Naive B cell (primary cell): Measurements from ENCODE around the gene NFAM1. TPM values are rescaled to one million over a fixed set of nuclear protein-coding genes. Genes with fewer than 3 reads are reported as not detected.
A peak's percentile ranks its signal among the peaks of the same experiment; 100 is the strongest.

Experiments
- ATAC-seq, 2 donors: fragments of 150-1000 bp; cut with Tn5 transposase; 2 replicates each; pipeline ENCODE4 v1.10.0; 2021; ENCODE audit warnings: low read depth in 2 of 2, mild to moderate bottlenecking in 2 of 2, moderate library complexity in 2 of 2
- DNase-seq: peaks from one replicate; pipeline ENCODE4 v3.0.0; 2022
- H3K27ac Mint-ChIP-seq, 6 donors: one replicate each; pipeline ENCODE4 v1.8.0; 2020 to 2022; ENCODE audit warnings: mild to moderate bottlenecking in 6 of 6, mixed read lengths in 6 of 6, moderate library complexity in 5 of 6, inconsistent platforms in 2 of 6
- H3K27me3 Mint-ChIP-seq, 3 donors: one replicate each; pipeline ENCODE4 v1.8.0; 2021 to 2022; ENCODE audit warnings: mixed read lengths in 3 of 3, mild to moderate bottlenecking in 1 of 3
- H3K36me3 Mint-ChIP-seq, 2 donors: one replicate each; pipeline ENCODE4 v1.8.0; 2020 to 2022; ENCODE audit warnings: mixed read lengths in 2 of 2, inconsistent platforms in 1 of 2, mild to moderate bottlenecking in 1 of 2
- H3K4me1 Mint-ChIP-seq, 3 donors: one replicate each; pipeline ENCODE4 v1.8.0; 2020 to 2022; ENCODE audit warnings: mixed read lengths in 3 of 3, inconsistent platforms in 1 of 3, mild to moderate bottlenecking in 1 of 3, moderate library complexity in 1 of 3
- H3K4me3 Mint-ChIP-seq, 8 donors: one replicate each; pipeline ENCODE4 v1.8.0; 2020 to 2022; ENCODE audit warnings: mild to moderate bottlenecking in 8 of 8, mixed read lengths in 8 of 8, moderate library complexity in 8 of 8, inconsistent platforms in 2 of 8
- H3K9me3 Mint-ChIP-seq, 7 donors: one replicate each; pipeline ENCODE4 v1.8.0; 2020 to 2022; ENCODE audit warnings: mixed read lengths in 7 of 7, mild to moderate bottlenecking in 5 of 7, inconsistent platforms in 2 of 7, moderate library complexity in 1 of 7
- polyA plus RNA-seq, 6 donors: library from polyadenylated mRNA; unstranded; fragments of 300-500 nt; fragmentation: Illumina TruSeq; gene quantifications; one replicate each; pipeline ENCODE4 v1.2.3, GENCODE V29; 2021; ENCODE audit warnings: low read depth in 6 of 6

Gene NFAM1
- polyA plus RNA-seq, 6 donors from 2014 or later = 0.47 to 0.93 (median 0.62) TPM; not detected in 2

DNA sequence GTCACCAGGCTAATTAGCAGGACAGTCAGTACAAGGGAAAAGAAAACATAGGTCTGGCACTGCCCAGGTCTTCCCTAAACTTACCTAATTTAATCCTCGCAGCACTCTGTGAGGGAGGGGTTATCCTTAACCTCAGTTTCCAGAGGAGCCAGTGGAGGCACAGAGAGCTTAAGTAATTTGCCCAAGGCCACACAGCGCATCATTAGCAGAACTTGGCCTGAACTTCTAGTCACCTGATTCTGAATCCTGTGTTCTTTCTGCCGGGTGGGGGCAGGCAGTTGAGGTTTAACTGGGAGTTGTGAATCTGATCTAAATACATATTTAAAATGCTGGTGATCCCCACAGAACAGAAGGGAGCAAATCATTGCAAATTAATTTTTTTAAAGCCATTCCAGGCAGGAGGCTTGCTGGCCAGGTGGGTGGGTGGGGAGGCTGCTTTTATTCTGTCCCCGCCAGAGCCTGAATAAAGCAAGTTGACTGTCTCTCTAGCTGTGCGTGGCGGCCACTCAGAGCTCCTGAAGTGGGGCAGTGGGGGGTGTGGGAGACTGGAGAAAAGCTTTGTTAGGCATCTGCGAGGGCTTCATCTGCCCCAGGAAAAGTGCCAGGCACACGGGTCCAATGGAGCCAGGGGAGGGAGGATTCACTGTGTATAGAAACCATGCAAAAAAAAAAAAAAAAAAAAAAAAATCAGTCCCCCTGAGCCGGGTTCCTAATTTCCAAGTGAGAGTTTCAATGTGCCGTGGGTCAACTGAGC lies 66.1 kb downstream of the NFAM1 start:
- Mint-ChIP-seq H3K4me1 (peaks cover 11 to 22% (median 18%) of the 10 kb centered on the region in 3 donors), H3K9me3 (peaks cover 0 to 7% (median 0%) of the 10 kb centered on the region in 7 donors), H3K36me3 (peaks cover 0 to 11% of the 10 kb centered on the region in 2 donors), H3K4me3 (peak overlapping the region in 2 of 8 donors; percentile 6 to 52), H3K27ac (peak overlapping the region in 1 of 6 donors; percentile 51), H3K27me3 (peaks cover 43 to 76% (median 49%) of the 10 kb centered on the region in 3 donors)
- no peak for ATAC-seq
- no peak for DNase-seq

DNA sequence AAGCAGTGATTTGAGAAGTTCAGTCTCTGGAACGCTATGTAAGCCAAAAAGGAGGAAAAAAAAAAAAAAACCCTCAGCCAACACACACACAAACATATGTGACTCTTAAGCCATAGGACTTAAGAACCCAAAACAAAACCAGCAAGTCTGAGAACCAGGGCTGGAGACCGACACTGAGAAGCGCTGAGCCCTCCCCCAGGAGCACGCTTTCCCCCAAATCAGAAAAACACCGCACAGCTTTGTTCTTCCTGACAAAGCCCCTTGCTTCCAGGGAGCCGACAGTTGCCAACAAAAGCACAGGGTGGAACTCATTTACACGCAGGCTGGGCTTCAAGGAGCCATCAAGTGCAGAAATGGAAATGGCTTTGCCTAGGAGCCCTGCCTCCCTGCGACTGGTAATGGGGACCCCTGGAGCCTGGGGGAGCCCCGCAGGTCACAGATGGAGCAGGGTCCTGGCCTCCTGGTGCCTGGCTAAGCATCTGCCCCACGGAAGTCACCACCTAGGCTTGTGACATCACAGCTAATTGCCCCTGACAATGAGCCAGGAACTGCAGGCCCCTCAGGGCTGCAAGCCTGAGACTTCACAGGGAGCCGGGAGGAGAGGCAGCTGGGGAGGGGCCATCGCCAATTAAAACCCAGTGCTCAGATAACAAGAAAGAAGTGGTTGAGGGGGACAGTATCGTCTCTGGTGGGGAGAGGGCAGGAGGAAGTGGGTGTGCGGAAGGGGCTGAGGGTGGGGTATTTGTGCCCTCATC lies 66.9 kb downstream of the NFAM1 start:
- no peak for ATAC-seq
- peaks cover 43 to 76% (median 53%) of the 10 kb centered on the region in 3 donors for H3K27me3 Mint-ChIP-seq

DNA sequence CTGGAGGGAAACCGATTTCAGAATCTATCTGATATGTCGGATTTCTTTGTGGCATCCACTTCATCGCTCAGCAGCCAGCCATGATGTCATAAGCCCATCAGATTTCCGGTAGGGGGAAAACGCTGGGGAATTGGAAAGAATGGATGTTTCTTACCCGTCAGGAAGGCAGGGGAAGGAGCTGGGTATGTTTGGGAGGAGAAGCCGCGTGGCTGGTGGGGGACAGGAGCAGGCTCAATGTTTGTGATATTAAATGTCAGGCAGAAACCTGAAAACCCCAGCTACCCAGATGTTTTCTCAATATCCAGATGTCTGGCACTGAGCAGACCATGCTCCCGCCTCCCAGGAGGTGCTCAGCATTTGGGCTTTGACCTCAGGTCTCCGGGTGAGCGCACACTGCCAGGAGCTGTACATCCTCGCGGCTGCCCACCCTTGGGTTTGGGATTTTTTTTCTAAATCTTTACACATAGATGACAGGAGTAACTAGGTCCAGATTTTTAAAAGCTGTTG lies 67.5 kb downstream of the NFAM1 start:
- Mint-ChIP-seq H3K9me3 (peaks cover 0 to 7% (median 0%) of the 10 kb centered on the region in 7 donors), H3K4me1 (peaks cover 9 to 18% (median 15%) of the 10 kb centered on the region in 3 donors), H3K27me3 (peaks cover 41 to 78% (median 59%) of the 10 kb centered on the region in 3 donors), H3K27ac (no peak overlapping the region), H3K36me3 (peaks cover 0 to 11% of the 10 kb centered on the region in 2 donors), H3K4me3 (no peak overlapping the region)
- ATAC-seq (no peak), DNase-seq (no peak)

More for the DNA sequence above, 66.9 kb downstream of the NFAM1 start:
- Mint-ChIP-seq H3K36me3 (peaks cover 0 to 11% of the 10 kb centered on the region in 2 donors), H3K9me3 (peaks cover 0 to 7% (median 0%) of the 10 kb centered on the region in 7 donors), H3K4me3 (peak overlapping the region in 2 of 8 donors; percentile 6 to 71), H3K4me1 (peaks cover 11 to 22% (median 18%) of the 10 kb centered on the region in 3 donors), H3K27ac (peak overlapping the region in 1 of 6 donors; percentile 47)
- no peak for DNase-seq

DNA sequence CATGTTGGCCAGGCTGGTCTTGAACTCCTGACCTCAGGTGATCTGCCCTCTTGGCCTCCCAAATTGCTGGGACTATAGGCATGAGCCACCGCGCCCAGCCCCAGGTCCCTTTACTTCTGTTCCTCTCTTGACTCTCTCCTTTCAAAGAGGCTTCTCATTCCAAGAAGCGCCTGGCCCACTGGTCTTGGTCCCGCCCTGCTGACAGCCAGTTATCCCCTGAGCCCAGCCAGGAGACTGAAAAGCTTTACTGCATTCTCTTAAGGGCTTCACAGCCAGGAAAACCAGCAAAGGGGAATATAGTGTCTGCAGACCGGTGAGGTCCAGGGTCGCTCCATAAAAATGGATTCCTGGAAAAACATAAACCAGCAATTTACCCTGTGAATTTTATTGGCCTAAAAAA lies 68.3 kb downstream of the NFAM1 start:
- Mint-ChIP-seq H3K9me3 (peaks cover 0 to 7% (median 0%) of the 10 kb centered on the region in 7 donors), H3K4me3 (no peak overlapping the region), H3K4me1 (peaks cover 4 to 13% (median 11%) of the 10 kb centered on the region in 3 donors), H3K36me3 (peaks cover 0 to 11% of the 10 kb centered on the region in 2 donors), H3K27me3 (peaks cover 37 to 79% (median 62%) of the 10 kb centered on the region in 3 donors), H3K27ac (peak overlapping the region in 1 of 6 donors; percentile 12)
- DNase-seq (no peak), ATAC-seq (no peak)

DNA sequence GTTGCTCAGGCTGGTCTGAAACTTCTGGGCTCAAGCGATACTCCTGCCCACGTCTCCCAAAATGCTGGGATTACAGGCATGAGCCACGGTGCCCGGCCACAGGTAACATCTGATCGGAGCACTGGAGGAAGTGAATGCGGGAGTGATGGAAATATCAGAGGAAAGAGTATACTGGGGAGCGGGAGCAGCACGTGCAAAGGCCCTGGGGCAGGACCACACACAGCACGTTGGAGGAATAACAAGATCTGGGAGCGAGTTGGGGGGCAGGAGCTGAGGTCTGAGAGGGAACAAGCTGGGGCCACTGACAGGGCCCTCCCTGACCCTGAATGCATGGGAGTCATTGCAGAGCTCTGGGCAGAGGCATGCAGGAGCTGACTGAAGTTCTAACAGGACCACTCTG lies 70.7 kb downstream of the NFAM1 start:
- ATAC-seq = no peak

DNA sequence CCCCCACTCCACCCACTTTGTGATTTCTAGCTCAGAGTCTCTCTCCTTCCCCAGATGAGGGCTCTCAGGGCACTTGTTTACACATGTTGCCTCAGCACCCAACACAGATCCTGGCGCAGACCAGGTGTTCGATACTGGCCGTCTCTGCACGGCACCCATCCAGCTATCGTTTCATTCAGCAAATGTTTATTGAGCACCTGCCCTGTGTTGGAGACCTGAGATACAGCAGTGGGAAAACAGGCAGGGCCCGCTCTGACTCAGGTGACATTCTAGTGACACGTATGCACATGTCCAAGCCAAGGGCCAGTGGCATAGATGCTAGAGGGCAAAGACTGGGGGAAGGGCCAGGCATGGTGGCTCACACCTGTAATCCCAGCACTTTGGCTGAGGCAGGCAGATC lies 71.9 kb downstream of the NFAM1 start:
- no peak for ATAC-seq
- H3K27me3 Mint-ChIP-seq = peaks cover 34 to 70% (median 50%) of the 10 kb centered on the region in 3 donors

More for the DNA sequence above, 70.7 kb downstream of the NFAM1 start:
- H3K4me3 Mint-ChIP-seq = peak overlapping the region in 1 of 8 donors; percentile 23
- DNase-seq = no peak
- H3K36me3 Mint-ChIP-seq = peaks cover 0 to 11% of the 10 kb centered on the region in 2 donors
- peaks cover 0 to 4% (median 0%) of the 10 kb centered on the region in 7 donors for H3K9me3 Mint-ChIP-seq
- H3K4me1 Mint-ChIP-seq = peaks cover 8 to 16% (median 8%) of the 10 kb centered on the region in 3 donors
- H3K27me3 Mint-ChIP-seq = peaks cover 37 to 81% (median 52%) of the 10 kb centered on the region in 3 donors
- H3K27ac Mint-ChIP-seq = no peak overlapping the region

DNA sequence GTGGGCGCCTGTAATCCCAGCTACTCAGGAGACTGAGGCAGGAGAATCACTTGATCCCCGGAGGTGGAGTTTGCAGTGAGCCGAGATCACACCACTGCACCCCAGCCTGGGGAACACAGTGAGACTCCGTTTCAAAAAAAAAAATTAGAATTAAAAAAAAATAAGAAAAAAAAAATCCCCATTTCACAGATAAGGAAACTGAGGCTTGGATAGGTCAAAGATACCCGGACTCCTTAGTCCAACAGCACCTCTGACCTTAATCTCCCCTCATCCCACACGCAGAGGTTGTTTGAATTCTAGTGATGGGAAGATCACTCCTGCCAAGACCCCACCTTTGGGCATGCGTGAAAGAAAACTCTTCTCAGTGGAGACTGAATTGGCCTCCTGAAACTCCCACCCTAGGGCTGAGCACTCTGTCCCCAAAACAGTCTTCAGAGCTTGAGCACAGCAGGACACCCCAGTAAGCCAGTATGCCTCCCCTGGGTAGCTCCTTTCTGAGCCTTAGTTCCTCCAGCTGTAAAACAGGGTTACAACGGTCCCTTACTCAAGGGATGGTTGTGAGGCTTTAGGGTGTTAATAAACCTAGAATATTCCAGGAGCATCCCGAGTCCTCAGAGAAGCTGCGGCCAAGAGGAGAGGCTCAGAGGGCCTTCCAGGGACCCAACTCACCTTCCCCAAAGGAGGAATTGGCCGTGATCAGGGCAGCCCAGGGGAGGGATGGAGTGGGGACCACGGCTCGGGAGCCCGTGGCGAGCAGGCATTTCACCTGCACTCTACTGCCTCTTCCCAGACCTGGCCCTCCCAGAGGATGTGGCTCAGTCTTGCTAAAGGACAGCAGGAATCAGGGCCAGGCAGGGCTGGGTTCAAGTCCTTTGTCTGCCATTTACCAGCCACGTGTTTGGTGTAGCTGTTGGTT lies 73.3 kb downstream of the NFAM1 start:
- peaks cover 8 to 15% (median 13%) of the 10 kb centered on the region in 3 donors for H3K4me1 Mint-ChIP-seq
- H3K27me3 Mint-ChIP-seq = peaks cover 38 to 74% (median 61%) of the 10 kb centered on the region in 3 donors
- H3K9me3 Mint-ChIP-seq = peaks cover 0 to 4% (median 0%) of the 10 kb centered on the region in 7 donors
- H3K4me3 Mint-ChIP-seq = no peak overlapping the region
- peak overlapping the region in 1 of 6 donors; percentile 20 for H3K27ac Mint-ChIP-seq
- no peak for ATAC-seq
- H3K36me3 Mint-ChIP-seq = peaks cover 0 to 11% of the 10 kb centered on the region in 2 donors
- no peak for DNase-seq

More for the DNA sequence above, 71.9 kb downstream of the NFAM1 start:
- peaks cover 0 to 4% (median 0%) of the 10 kb centered on the region in 7 donors for H3K9me3 Mint-ChIP-seq
- no peak overlapping the region for H3K27ac Mint-ChIP-seq
- H3K4me1 Mint-ChIP-seq = peaks cover 9 to 14% (median 13%) of the 10 kb centered on the region in 3 donors
- DNase-seq = no peak
- no peak overlapping the region for H3K4me3 Mint-ChIP-seq
- H3K36me3 Mint-ChIP-seq = peaks cover 0 to 11% of the 10 kb centered on the region in 2 donors

DNA sequence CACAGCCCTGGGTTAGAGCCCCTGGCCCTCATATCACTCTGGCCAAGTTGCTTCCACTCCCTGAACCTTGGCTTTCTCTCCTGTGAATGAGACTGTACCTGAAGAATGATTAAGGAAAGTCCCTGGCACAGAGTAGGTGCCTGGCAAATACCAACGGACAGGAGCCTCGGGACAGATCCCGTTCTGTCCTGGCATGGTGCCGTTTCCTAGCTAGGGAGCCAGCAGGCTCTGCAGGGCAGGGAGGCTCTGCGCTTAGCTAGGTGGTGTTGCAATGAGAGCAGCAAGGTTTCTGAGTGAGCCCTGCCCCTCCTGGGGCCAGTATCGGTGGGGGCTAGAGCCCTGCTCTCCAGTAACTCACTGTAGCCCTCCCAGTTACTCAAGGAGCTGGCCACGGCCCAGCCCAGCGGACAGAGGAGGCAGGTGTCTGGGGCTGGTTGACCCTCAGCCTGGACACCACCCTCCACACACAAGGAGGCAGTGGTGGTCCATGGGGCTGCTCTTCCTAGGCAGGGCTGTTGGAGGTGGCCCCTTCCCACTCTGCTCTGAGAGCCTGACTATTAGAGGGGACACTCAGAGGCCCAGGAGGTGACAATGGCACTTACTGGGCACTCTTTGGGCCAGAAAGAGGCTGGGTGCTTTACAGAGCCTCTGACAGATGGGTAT lies 74.4 kb downstream of the NFAM1 start:
- DNase-seq (no peak), ATAC-seq (no peak)
- peaks cover 0 to 4% (median 0%) of the 10 kb centered on the region in 7 donors for H3K9me3 Mint-ChIP-seq
- H3K27ac Mint-ChIP-seq = no peak overlapping the region
- H3K36me3 Mint-ChIP-seq = peaks cover 0 to 11% of the 10 kb centered on the region in 2 donors
- peak overlapping the region in 1 of 8 donors; percentile 10 for H3K4me3 Mint-ChIP-seq
- H3K4me1 Mint-ChIP-seq = peaks cover 8 to 15% (median 13%) of the 10 kb centered on the region in 3 donors
- peaks cover 40 to 74% (median 64%) of the 10 kb centered on the region in 3 donors for H3K27me3 Mint-ChIP-seq

DNA sequence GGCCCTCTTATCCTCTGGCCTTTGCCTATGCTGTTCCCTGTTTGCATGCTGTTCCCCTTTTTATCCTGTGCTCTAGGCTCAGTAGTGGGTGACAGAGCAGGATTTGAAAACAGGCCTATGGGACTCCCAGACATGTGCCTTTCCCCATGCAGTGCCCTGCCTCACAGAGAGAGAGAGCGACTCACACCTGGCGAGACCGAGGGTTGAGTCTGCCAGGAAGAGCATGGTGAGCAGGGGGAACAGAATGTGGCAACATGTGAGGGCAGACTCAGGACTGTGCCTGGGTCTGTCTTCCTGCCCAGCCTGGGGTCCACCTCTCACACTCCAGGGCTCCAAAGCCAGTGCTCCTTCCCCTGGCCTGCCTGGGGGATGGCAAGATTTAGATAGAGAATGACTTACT lies 75.0 kb downstream of the NFAM1 start:
- Mint-ChIP-seq H3K9me3 (peaks cover 0 to 4% (median 0%) of the 10 kb centered on the region in 7 donors), H3K36me3 (peaks cover 0 to 11% of the 10 kb centered on the region in 2 donors), H3K27ac (no peak overlapping the region), H3K27me3 (peaks cover 38 to 73% (median 62%) of the 10 kb centered on the region in 3 donors), H3K4me3 (peak overlapping the region in 1 of 8 donors; percentile 9), H3K4me1 (peaks cover 8 to 15% (median 13%) of the 10 kb centered on the region in 3 donors)
- DNase-seq (no peak), ATAC-seq (no peak)

DNA sequence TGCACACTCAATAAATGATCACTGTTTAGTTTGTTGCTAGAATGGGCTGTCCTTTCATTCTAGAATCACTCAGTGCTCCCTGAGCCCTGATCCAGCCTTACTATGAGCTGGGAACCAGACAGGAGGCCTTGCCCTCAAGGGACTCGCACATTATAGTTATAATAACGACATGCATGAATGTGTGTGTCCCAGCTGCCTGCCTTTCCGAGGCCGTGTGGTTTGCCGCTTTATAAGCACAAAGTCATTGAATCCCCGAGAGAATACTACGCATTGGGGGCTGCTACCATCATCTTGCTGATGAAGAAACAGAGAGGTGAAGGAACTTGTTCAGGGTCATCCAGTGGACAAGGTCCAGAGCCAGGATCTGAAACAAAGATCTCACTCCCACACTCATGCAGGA lies 75.7 kb downstream of the NFAM1 start:
- DNase-seq (peak; percentile 22), ATAC-seq (peak; percentile 78 to 85)
- peak overlapping the region in 2 of 6 donors; percentile 57 to 58 for H3K27ac Mint-ChIP-seq
- H3K4me1 Mint-ChIP-seq = peaks cover 8 to 15% (median 13%) of the 10 kb centered on the region in 3 donors
- peak overlapping the region in 3 of 8 donors; percentile 22 to 45 (median 29) for H3K4me3 Mint-ChIP-seq
- peaks cover 0 to 3% (median 0%) of the 10 kb centered on the region in 7 donors for H3K9me3 Mint-ChIP-seq
- H3K27me3 Mint-ChIP-seq = peaks cover 34 to 73% (median 62%) of the 10 kb centered on the region in 3 donors
- H3K36me3 Mint-ChIP-seq = peaks cover 0 to 5% of the 10 kb centered on the region in 2 donors

DNA sequence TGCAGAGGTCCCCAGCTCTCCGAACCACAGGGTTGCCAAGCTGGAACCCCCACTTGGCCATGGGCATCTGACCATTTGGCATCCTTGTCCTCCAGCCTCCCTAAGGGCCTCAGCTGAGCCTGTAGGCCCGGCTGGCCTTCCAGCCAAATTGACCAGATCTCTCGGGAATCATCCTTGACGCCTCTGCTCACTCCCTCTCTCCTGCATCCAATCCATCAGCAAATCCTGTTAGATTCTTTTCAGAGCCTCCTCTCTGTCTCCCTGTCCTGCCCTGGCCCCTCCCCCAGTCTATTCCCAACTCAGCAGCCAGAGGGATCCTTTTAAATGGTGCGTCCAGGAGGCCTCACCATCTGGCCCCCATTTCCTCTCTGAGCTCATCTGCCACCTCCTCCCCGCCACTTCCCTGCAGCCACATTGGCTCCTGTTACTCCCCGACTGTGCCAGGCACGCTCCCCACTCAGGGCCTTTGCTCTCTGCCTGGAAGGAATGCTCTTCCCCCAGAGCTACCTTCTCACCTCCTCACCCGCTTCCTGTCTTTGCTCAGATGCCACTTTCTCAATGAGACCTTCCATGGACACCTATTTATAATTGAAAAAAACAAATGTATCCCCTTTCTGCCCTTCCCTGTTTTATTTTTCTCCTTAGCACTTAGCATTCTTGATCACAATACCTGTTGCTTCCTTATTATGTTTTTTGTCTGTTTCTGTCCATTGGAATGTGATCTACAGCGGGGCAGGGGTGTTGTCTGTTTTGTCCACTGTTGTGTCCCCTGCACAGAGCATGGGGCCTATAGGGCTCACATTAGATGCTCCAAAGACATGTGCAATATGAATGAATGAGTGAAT lies 78.1 kb downstream of the NFAM1 start:
- H3K4me1 Mint-ChIP-seq = peaks cover 8 to 15% (median 13%) of the 10 kb centered on the region in 3 donors
- DNase-seq (no peak), ATAC-seq (no peak)
- no peaks in the 10 kb centered on the region for H3K36me3 Mint-ChIP-seq
- H3K27me3 Mint-ChIP-seq = peaks cover 41 to 68% (median 59%) of the 10 kb centered on the region in 3 donors
- no peak overlapping the region for H3K27ac Mint-ChIP-seq
- peaks cover 0 to 4% (median 0%) of the 10 kb centered on the region in 7 donors for H3K9me3 Mint-ChIP-seq
- H3K4me3 Mint-ChIP-seq = no peak overlapping the region
